K562 (cell line): ENCODE measurements around the gene SLC5A6. TPM values are rescaled to one million over a fixed set of nuclear protein-coding genes. Genes with fewer than 3 reads are reported as not detected.

Experiments used
- BRCA1 ChIP-seq, 2 experiments: fragments of 450-650 bp in 1 of 2; sonication (generic) in 1 of 2; formaldehyde crosslinking in 1 of 2; IDR thresholded peaks; 2 replicates each; pipeline versions ENCODE4 v1.5.0 to v1.6.1; 2017 to 2020; ENCODE audit warnings: mild to moderate bottlenecking in 1 of 2, missing genetic modification reagents in 1 of 2
- C11orf30 ChIP-seq: fragments of 450-650 bp; IDR thresholded peaks from 2 replicates; pipeline ENCODE4 v1.6.1; 2016; ENCODE audit warnings: low read depth, mild to moderate bottlenecking
- CAMTA2 ChIP-seq: fragments of 250-450 bp; sonication (Bioruptor Pico); conservative IDR thresholded peaks from 2 replicates; pipeline ENCODE4 v1.5.1; 2022
- ETV6 ChIP-seq, 3 experiments: fragments of 150-350 bp in 1 of 3; sonication (generic) in 1 of 3; formaldehyde crosslinking in 1 of 3; IDR thresholded peaks; 2 replicates each; pipeline versions ENCODE4 v1.6.1 to v1.8.0; 2014 to 2022; ENCODE audit warnings: borderline replicate concordance in 2 of 3, low read depth in 2 of 3, antibody characterized with exemption in 1 of 3, low read length in 1 of 3, mild to moderate bottlenecking in 1 of 3, missing genetic modification reagents in 1 of 3
- HDAC1 ChIP-seq, 2 experiments: fragments of 450-650 bp; IDR thresholded peaks; 2 replicates each; pipeline ENCODE4 v1.6.1; 2016 to 2017; ENCODE audit warnings: inconsistent platforms in 1 of 2, mild to moderate bottlenecking in 1 of 2, moderate library complexity in 1 of 2
- KDM4B ChIP-seq, 2 experiments: fragments of 450-650 bp in 1 of 2; sonication (generic) in 1 of 2; IDR thresholded peaks; 2 replicates each; pipeline ENCODE4 v1.6.1; 2016 to 2017; ENCODE audit warnings: borderline replicate concordance in 2 of 2, antibody characterized with exemption in 1 of 2, low read depth in 1 of 2, mild to moderate bottlenecking in 1 of 2
- MYC ChIP-seq, 2 experiments: fragments of 250-450 bp in 1 of 2; sonication (Bioruptor Pico) in 1 of 2; IDR thresholded peaks; 2 replicates each; pipeline versions ENCODE4 v1.5.1 to v1.6.1; 2012 to 2021; ENCODE audit warnings: low read depth in 2 of 2, borderline replicate concordance in 1 of 2, improper control_type of control experiment in 1 of 2, low read length in 1 of 2, mild to moderate bottlenecking in 1 of 2, moderate library complexity in 1 of 2
- NCOA4 ChIP-seq: fragments of 450-650 bp; IDR thresholded peaks from 2 replicates; pipeline ENCODE4 v1.6.1; 2018; ENCODE audit warnings: mild to moderate bottlenecking; ENCODE audit not compliant: partially characterized antibody
- PHF8 ChIP-seq: fragments of 200-600 bp; sonication (generic); IDR thresholded peaks from 2 replicates; pipeline ENCODE4 v1.6.1; 2012; ENCODE audit warnings: mixed run types, mild to moderate bottlenecking, inconsistent platforms, low read length, moderate library complexity, borderline replicate concordance
- RAD51 ChIP-seq: fragments of 450-650 bp; IDR thresholded peaks from 2 replicates; pipeline ENCODE4 v1.7.1; 2016; ENCODE audit warnings: low read depth, mild to moderate bottlenecking, borderline replicate concordance
- SRSF3 ChIP-seq: fragments of 200-400 bp; formaldehyde crosslinking; IDR thresholded peaks from 2 replicates; pipeline ENCODE4 v1.6.1; 2016; ENCODE audit warnings: mild to moderate bottlenecking, low read length, moderate library complexity; ENCODE audit not compliant: insufficient read depth
- ZKSCAN8 ChIP-seq: fragments of 200-800 bp; sonication (Bioruptor generic); IDR thresholded peaks from 2 replicates; pipeline ENCODE4 v1.6.1; 2016; ENCODE audit warnings: missing genetic modification characterization, missing compliant biosample characterization
- ZNF24 ChIP-seq: fragments of 450-650 bp; IDR thresholded peaks from 2 replicates; pipeline ENCODE4 v1.6.1; 2016
- ZNF41 ChIP-seq: fragments of 250-450 bp; sonication (Bioruptor Pico); conservative IDR thresholded peaks from 2 replicates; pipeline ENCODE4 v1.4.0; 2020; ENCODE audit warnings: mild to moderate bottlenecking
- polyA plus RNA-seq, 8 experiments: library from polyadenylated mRNA; depleted of rRNA in 4 of 8; stranded (reverse) in 5 of 8; unstranded in 3 of 8; fragments of >200 nt; fragmentation: Nextera tagmentation in 2 of 8; fragmentation: Illumina TruSeq in 1 of 8; extraction: Ambion mirVana in 2 of 8; extraction: Trizol in 1 of 8; gene quantifications; 2 replicates each; pipeline versions ENCODE4 v1.2.1 to v1.2.3, GENCODE V29; 2011 to 2014; ENCODE audit warnings: inconsistent platforms in 1 of 8, missing spikeins in 1 of 8
- total RNA-seq, 7 experiments: library from RNA; depleted of rRNA in 6 of 7; stranded (reverse); fragments of >200 nt in 6 of 7; fragmentation: Illumina TruSeq in 2 of 7; extraction: Trizol in 2 of 7; gene quantifications; 2 replicates each; pipeline versions ENCODE4 v1.2.1 to v1.2.3, GENCODE V29; 2011 to 2021; ENCODE audit warnings: low replicate concordance in 1 of 7
- TF ChIP-seq, protein P1 (sequence below): fragments of 250-450 bp; sonication (Bioruptor Pico); IDR thresholded peaks from 2 replicates; pipeline ENCODE4 v1.5.0; 2021
- TF ChIP-seq, protein P2 (sequence below), 2 experiments: fragments of 250-450 bp in 1 of 2; fragments of 450-650 bp in 1 of 2; sonication (Bioruptor Pico) in 1 of 2; IDR thresholded peaks; 2 replicates each; pipeline versions ENCODE4 v1.6.1 to v1.8.0; 2016 to 2021; ENCODE audit warnings: mild to moderate bottlenecking in 2 of 2, moderate library complexity in 2 of 2, missing compliant biosample characterization in 1 of 2, missing genetic modification characterization in 1 of 2
- TF ChIP-seq, protein P3 (sequence below): fragments of 450-650 bp; formaldehyde crosslinking; IDR thresholded peaks from 2 replicates; pipeline ENCODE4 v1.4.0; 2020; ENCODE audit warnings: mild to moderate bottlenecking, moderate library complexity
- TF ChIP-seq, protein P4 (sequence below), 2 experiments: fragments of 450-650 bp; IDR thresholded peaks; 2 replicates each; pipeline ENCODE4 v1.6.1; 2016
- TF ChIP-seq, protein P5 (sequence below): conservative IDR thresholded peaks from 2 replicates; pipeline ENCODE4 v1.6.1; 2011; ENCODE audit warnings: low read depth, mild to moderate bottlenecking, low read length; ENCODE audit not compliant: control insufficient read depth

SLC5A6 gene
- total and polyA plus RNA-seq, 9 of the 15 experiments (the other 6 are each of a cell fraction or from before 2014, with no cell fraction given), result 32.6 to 137 (median 107) TPM

DNA sequence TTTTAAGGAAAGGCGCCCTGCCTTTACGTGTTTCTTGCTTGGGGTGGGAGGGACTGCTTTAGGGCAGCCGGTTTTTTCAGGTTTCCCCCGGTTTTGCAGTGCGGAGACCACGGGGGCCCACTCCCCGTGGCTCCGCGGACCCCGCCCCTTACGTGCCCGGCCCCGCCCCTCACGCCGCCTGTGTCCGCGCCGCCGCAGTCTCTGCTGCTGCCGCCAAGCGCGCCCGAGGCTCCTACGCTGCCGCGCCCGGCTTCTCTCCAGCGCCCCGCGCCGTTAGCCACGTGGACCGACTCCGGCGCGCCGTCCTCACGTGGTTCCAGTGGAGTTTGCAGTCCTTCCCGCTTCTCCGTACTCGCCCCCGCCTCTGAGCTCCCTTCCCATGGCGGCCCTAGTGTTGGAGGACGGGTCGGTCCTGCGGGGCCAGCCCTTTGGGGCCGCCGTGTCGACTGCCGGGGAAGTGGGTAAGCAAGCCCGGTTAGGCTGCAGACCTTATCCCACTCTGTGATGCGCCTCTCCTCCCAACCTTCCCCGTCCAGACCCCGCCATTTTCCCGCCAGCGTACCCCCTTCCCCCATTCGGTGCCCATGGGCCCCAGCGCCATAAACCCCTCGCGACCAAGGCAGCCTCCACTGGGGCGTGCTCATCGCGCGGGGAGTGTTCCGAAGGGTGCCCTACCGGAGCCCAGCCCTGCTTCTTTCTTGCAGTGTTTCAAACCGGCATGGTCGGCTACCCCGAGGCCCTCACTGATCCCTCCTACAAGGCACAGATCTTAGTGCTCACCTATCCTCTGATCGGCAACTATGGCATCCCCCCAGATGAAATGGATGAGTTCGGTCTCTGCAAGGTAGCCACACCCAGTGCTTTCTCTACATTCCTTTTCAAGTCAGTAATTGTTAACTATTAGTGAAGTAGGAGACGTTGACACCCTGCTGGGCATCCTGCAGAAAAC, 5.4 kb upstream of the SLC5A6 start, which contains the start of gene CAD (continued):
- TF ChIP-seq ZNF24, result no peak
- TF ChIP-seq PHF8, result peak; percentile 72; the same call in 1 of the 2 replicates
- TF ChIP-seq, protein P1, sequence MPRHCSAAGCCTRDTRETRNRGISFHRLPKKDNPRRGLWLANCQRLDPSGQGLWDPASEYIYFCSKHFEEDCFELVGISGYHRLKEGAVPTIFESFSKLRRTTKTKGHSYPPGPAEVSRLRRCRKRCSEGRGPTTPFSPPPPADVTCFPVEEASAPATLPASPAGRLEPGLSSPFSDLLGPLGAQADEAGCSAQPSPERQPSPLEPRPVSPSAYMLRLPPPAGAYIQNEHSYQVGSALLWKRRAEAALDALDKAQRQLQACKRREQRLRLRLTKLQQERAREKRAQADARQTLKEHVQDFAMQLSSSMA (CRISPR knock-in tag), result no peak
- TF ChIP-seq SRSF3, result 0 out of 2 replicates have a peak, but pooled peaks have one; percentile 85
- TF ChIP-seq, protein P2, sequence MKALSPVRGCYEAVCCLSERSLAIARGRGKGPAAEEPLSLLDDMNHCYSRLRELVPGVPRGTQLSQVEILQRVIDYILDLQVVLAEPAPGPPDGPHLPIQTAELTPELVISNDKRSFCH (CRISPR knock-in tag; IDR thresholded peaks at IDR 0.05), result no peak
- TF ChIP-seq, protein P2 (tag; IDR thresholded peaks at IDR 0.05), result peak; percentile 56
- no peak for TF ChIP-seq NCOA4
- TF ChIP-seq CAMTA2 (CRISPR knock-in tag), result no peak
- TF ChIP-seq, protein P3, sequence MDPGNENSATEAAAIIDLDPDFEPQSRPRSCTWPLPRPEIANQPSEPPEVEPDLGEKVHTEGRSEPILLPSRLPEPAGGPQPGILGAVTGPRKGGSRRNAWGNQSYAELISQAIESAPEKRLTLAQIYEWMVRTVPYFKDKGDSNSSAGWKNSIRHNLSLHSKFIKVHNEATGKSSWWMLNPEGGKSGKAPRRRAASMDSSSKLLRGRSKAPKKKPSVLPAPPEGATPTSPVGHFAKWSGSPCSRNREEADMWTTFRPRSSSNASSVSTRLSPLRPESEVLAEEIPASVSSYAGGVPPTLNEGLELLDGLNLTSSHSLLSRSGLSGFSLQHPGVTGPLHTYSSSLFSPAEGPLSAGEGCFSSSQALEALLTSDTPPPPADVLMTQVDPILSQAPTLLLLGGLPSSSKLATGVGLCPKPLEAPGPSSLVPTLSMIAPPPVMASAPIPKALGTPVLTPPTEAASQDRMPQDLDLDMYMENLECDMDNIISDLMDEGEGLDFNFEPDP (CRISPR knock-in tag), result no peak
- no peak for TF ChIP-seq ZNF41 (CRISPR knock-in tag)
- peak; percentile 16; the same call in 1 of the 2 replicates for TF ChIP-seq C11orf30
- TF ChIP-seq, protein P4, sequence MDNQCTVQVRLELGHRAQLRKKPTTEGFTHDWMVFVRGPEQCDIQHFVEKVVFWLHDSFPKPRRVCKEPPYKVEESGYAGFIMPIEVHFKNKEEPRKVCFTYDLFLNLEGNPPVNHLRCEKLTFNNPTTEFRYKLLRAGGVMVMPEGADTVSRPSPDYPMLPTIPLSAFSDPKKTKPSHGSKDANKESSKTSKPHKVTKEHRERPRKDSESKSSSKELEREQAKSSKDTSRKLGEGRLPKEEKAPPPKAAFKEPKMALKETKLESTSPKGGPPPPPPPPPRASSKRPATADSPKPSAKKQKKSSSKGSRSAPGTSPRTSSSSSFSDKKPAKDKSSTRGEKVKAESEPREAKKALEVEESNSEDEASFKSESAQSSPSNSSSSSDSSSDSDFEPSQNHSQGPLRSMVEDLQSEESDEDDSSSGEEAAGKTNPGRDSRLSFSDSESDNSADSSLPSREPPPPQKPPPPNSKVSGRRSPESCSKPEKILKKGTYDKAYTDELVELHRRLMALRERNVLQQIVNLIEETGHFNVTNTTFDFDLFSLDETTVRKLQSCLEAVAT (IDR thresholded peaks at IDR 0.05), result 0 out of 4 replicates have a peak, but pooled peaks of 1 of the 2 experiments have one; percentile 16
- TF ChIP-seq MYC (IDR thresholded peaks at IDR 0.05; ENCODE audit: low read depth, low read length), result peak; percentile 99
- peak; percentile 95 for TF ChIP-seq MYC (CRISPR knock-in tag; IDR thresholded peaks at IDR 0.05; ENCODE audit: borderline replicate concordance, low read depth)
- peak; percentile 56 to 100; a peak in 3 of 4 replicates for TF ChIP-seq HDAC1 (IDR thresholded peaks at IDR 0.05)
- peak; percentile 83 for TF ChIP-seq RAD51
- TF ChIP-seq ZKSCAN8 (CRISPR knock-in tag), result no peak
- TF ChIP-seq, protein P5, sequence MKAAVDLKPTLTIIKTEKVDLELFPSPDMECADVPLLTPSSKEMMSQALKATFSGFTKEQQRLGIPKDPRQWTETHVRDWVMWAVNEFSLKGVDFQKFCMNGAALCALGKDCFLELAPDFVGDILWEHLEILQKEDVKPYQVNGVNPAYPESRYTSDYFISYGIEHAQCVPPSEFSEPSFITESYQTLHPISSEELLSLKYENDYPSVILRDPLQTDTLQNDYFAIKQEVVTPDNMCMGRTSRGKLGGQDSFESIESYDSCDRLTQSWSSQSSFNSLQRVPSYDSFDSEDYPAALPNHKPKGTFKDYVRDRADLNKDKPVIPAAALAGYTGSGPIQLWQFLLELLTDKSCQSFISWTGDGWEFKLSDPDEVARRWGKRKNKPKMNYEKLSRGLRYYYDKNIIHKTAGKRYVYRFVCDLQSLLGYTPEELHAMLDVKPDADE, result peak; percentile 88
- no peak for TF ChIP-seq ETV6 (IDR thresholded peaks at IDR 0.05; ENCODE audit: borderline replicate concordance in 1 of 2, low read depth in 2 of 2, low read length in 1 of 2)
- TF ChIP-seq ETV6 (CRISPR knock-in tag; IDR thresholded peaks at IDR 0.05; ENCODE audit: borderline replicate concordance), result no peak
- no peak for TF ChIP-seq KDM4B (IDR thresholded peaks at IDR 0.05; ENCODE audit: borderline replicate concordance in 2 of 2, low read depth in 1 of 2)
- no peak for TF ChIP-seq BRCA1 (IDR thresholded peaks at IDR 0.05)
- no peak for TF ChIP-seq BRCA1 (CRISPR knock-in tag; IDR thresholded peaks at IDR 0.05)
